Retinal pigment epithelial cell (primary cell): Measurements from ENCODE around the gene IFTAP.
A peak's percentile ranks its signal among the peaks of the same experiment; 100 is the strongest.

Experiments
- DNase-seq: peaks from one replicate; pipeline ENCODE4 v3.0.0-alpha.2; 2010; ENCODE audit warnings: low read depth
- H3K4me3 ChIP-seq: 2 replicates; pipeline ENCODE4 v1.5.1; 2011; ENCODE audit warnings: mild to moderate bottlenecking, low read length, control low read depth, moderate library complexity
- TF ChIP-seq, protein P1 (sequence below): conservative IDR thresholded peaks from 2 replicates; pipeline ENCODE4 v1.5.1; 2011; ENCODE audit warnings: low read depth, low read length, control low read depth, inconsistent platforms

The IFTAP gene

DNA sequence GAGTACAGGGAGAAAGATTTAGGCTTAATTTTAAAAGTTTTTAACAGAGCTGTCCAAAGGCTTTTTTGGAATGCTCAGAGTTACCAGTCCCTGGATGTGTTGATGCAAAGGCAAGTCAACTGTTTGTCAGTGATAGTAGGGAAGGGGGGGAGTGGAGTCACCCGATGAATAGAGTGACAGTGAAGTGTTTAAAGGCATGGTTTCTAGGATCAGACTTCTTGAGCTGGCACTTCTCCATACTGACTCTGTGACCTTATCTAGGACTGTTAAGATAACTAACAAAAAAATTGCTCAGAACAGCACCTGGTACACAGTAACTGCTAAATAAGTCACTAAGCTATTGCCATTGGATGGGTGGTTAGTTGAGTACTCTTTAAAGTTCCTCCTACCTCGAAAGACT, 15.1 kb downstream of the IFTAP start:
- TF ChIP-seq, protein P1, sequence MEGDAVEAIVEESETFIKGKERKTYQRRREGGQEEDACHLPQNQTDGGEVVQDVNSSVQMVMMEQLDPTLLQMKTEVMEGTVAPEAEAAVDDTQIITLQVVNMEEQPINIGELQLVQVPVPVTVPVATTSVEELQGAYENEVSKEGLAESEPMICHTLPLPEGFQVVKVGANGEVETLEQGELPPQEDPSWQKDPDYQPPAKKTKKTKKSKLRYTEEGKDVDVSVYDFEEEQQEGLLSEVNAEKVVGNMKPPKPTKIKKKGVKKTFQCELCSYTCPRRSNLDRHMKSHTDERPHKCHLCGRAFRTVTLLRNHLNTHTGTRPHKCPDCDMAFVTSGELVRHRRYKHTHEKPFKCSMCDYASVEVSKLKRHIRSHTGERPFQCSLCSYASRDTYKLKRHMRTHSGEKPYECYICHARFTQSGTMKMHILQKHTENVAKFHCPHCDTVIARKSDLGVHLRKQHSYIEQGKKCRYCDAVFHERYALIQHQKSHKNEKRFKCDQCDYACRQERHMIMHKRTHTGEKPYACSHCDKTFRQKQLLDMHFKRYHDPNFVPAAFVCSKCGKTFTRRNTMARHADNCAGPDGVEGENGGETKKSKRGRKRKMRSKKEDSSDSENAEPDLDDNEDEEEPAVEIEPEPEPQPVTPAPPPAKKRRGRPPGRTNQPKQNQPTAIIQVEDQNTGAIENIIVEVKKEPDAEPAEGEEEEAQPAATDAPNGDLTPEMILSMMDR = no peak
- no peak overlapping the region for H3K4me3 ChIP-seq
- no peak for DNase-seq

DNA sequence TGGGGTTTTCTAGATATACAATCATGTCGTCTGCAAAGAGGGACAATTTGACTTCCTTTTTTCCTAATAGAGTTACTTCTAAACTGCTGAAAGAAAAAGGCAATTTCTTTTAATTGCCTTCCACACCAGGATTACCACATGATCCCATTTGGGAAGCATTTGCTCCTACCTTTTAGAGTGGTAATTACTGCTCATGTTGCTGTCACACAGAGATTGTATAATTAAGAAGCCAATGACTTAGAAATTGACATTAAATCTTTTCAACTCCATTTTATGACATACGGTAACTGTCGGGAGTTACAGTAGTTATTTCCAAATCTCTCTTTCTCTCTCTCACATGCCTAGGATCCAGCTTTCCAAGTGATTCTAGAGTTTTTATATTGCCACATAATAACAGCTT, 21.5 kb downstream of the IFTAP start:
- no peak for DNase-seq
- TF ChIP-seq, protein P1 = no peak
- no peak overlapping the region for H3K4me3 ChIP-seq

DNA sequence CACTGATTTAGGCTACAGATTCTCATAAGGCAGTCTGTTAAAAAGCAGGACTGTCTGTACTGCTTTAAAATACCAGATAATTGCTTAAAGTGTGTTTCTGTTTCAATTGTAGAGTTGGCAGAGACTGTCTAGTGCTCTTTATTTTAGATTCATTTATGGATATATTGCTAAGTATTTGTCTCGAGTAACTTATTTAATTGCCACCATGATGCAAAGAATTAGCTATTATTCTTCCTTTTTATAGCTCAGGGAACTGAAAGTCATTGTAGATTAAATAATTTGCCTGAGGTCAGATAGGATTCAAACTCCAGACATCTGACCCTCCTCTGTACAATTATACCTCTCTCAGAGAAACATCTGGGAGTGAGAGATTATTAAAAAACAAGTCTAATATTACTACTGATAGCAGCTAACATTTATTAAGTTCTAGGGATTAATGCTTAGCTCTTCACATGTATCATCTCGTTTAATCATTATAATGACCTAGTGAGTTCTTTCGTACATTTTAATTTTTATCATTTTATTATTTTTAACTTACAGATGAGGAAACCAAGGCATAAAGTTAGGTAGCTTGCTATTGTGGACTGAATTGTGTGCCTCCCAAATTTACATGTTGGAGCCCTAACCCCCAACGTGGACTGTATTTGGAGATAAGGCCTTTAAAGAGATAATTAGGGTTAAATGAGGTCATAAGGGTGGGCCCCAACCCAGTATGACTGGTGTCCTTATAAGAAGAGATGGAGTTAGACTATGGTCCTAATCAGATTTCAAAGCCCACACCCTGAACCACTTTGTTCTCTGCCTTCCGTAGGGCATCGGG, 23.5 kb downstream of the IFTAP start:
- TF ChIP-seq, protein P1 = no peak
- H3K4me3 ChIP-seq = no peak overlapping the region
- no peak for DNase-seq

DNA sequence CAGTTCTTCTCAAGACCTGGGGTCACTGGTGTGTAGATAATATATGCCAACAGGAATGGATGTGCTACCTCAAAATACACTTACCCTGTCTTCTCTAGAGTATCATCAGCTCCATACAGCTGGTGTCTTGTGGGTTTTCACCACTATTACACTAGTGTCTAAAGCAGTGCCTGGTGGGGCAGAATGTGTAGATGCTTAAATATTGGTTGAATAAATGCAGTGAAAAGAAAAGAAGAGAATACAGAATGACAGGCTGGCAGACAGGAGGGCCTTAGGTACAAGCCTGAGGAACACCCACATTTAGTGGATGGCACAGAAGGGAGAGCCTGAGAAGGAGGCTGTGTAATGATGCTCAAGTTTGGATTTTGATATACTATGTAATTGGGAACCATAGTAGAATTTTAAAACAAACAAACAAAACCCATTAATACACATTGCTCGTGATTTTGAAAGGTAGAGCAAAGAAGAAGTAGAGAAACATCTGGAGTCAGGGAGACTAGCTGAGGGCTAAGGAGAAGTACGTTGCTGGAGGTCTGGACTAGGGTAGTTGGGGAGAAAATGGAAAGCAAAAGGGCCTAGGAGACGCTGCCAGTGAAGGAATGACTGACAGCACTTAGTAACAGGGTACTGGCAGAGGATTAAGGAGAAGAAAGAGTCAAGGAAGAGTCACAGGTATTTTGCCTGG, 24.2 kb downstream of the IFTAP start:
- no peak for DNase-seq
- no peak overlapping the region for H3K4me3 ChIP-seq
- TF ChIP-seq, protein P1 = no peak

DNA sequence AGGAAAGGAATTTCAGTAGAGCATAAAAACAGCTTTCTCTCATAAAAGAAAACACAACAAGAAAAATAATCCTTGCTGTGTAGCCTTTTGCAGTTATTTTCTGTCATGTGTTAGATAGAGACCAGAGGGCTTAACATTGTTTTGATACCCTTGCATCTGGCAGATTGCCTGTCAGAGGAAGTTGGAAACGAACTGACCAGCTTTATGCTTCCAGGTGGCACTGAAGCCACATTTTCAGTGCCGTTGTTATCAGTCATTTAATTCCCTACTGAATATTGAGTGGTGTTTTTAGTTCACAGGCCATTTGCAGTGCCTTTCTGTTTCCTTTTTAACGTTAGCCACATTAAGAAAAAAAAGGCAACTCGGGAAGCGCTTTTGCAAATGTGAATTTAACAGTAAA, 25.2 kb downstream of the IFTAP start:
- TF ChIP-seq, protein P1 = no peak
- no peak overlapping the region for H3K4me3 ChIP-seq
- DNase-seq = peak; percentile 48

DNA sequence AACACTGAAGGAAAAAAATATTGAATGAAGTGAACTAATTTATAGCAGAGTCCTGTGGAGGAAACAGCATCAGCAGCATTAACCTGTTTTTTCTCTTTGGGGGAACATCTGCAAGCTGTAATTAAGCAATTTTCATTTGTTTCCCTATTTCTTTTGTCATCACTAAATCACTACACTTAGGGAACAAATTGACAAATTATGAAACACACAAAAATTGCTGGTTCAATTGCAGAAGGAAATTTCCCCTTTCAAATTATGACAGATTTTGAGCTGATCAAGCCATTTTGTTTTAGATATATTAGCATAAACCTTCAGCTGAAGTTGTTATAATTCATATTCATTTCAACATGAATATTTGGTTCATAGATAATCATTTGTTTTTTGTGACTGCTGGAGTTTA, 25.9 kb downstream of the IFTAP start:
- TF ChIP-seq, protein P1 = no peak
- no peak overlapping the region for H3K4me3 ChIP-seq
- DNase-seq = no peak
